ENCODE data around the gene SLC26A11. TPM values are rescaled to one million over a fixed set of nuclear protein-coding genes. Genes with fewer than 3 reads are reported as not detected.
A peak's percentile ranks its signal among the peaks of the same experiment; 100 is the strongest.

The SLC26A11 gene
- total and polyA plus RNA-seq, 2 of the 13 experiments (the other 11 are each of a cell fraction or from before 2014, with no cell fraction given) = 8.7 to 13.2 TPM

- no peak for TF ChIP-seq ZHX2 (IDR thresholded peaks at IDR 0.05; ENCODE audit: low read depth)
- peak; percentile 89 for TF ChIP-seq ZHX2 (CRISPR knock-in tag; IDR thresholded peaks at IDR 0.05; ENCODE audit: borderline replicate concordance)
- TF ChIP-seq ARNTL (CRISPR knock-in tag; IDR thresholded peaks at IDR 0.05) = 0 out of 2 replicates have a peak, but pooled peaks have one; percentile 23
- TF ChIP-seq CCAR2 (optimal IDR thresholded peaks at IDR 0.05; ENCODE audit: low read depth, low read length) = no peak
- no peak for TF ChIP-seq PRMT3 (CRISPR knock-in tag; IDR thresholded peaks at IDR 0.05; ENCODE audit: borderline replicate concordance, low read depth)
- no peak for TF ChIP-seq PLRG1 (conservative IDR thresholded peaks at IDR 0.05)
- TF ChIP-seq ZBTB33 (CRISPR knock-in tag; IDR thresholded peaks at IDR 0.05) = no peak
- TF ChIP-seq ZNF503 (CRISPR knock-in tag; IDR thresholded peaks at IDR 0.05) = no peak; the same call in 1 of the 2 replicates
- TF ChIP-seq ZFP1 (CRISPR knock-in tag; IDR thresholded peaks at IDR 0.05) = no peak
- TF ChIP-seq ZC3H13 (CRISPR knock-in tag; IDR thresholded peaks at IDR 0.05) = no peak
- TF ChIP-seq THAP11 (CRISPR knock-in tag; IDR thresholded peaks at IDR 0.05) = peak; percentile 12; the same call in 1 of the 2 replicates
- no peak for TF ChIP-seq TCF7 (IDR thresholded peaks at IDR 0.05; ENCODE audit: low read depth)
- no peak for TF ChIP-seq GATAD1 (CRISPR knock-in tag; IDR thresholded peaks at IDR 0.05)
- TF ChIP-seq ZNF713 (CRISPR knock-in tag; IDR thresholded peaks at IDR 0.05) = no peak
- TF ChIP-seq IKZF5 (CRISPR knock-in tag; IDR thresholded peaks at IDR 0.05) = 0 out of 2 replicates have a peak, but pooled peaks have one; percentile 16
- TF ChIP-seq ZNF281 (CRISPR knock-in tag; IDR thresholded peaks at IDR 0.05; ENCODE audit: borderline replicate concordance) = no peak
Measured at GRCh38 chr17:80260069-80260535, 39.9 kb downstream of the SLC26A11 start (continued).

Data from HepG2 (cell line).